SU-DHL-6 (cell line): ENCODE results near the gene PIK3CA.

Experiments used
- EZH2phosphoT487 ChIP-seq: fragments of 200-600 bp; sonication (generic), shearing (Covaris generic); conservative IDR thresholded peaks from 2 replicates; pipeline ENCODE4 v1.6.1; 2018; ENCODE audit warnings: mild to moderate bottlenecking, antibody characterized with exemption, low read length, moderate library complexity, mixed read lengths
- TF ChIP-seq, protein P1 (sequence below): fragments of 200-600 bp; sonication (generic); IDR thresholded peaks from one replicate; pipeline ENCODE4 v1.5.1; 2017; ENCODE audit warnings: antibody characterized with exemption, mild to moderate bottlenecking, low read length, moderate library complexity; ENCODE audit not compliant: insufficient read depth, poor library complexity, severe bottlenecking

DNA sequence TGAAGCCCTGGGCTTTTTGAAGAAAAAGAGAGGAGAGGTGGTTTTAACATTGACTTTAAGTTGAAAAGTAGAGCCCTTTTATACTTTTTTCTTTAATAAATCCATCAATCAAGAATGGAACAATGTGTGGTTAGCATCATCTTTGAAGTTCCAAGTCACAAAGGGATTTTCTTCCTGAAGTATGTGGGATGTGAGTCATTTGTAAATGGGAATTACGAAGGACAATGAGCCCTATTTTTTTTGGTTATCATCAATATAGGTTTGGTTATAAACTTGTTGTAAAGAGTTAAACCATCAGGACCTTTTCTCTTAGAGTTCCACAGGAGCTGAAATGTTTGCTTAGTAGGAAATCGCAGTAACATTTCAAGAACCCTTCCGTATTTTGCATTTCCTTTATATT is 38.3 kb downstream of the PIK3CA start:
- TF ChIP-seq, protein P1, sequence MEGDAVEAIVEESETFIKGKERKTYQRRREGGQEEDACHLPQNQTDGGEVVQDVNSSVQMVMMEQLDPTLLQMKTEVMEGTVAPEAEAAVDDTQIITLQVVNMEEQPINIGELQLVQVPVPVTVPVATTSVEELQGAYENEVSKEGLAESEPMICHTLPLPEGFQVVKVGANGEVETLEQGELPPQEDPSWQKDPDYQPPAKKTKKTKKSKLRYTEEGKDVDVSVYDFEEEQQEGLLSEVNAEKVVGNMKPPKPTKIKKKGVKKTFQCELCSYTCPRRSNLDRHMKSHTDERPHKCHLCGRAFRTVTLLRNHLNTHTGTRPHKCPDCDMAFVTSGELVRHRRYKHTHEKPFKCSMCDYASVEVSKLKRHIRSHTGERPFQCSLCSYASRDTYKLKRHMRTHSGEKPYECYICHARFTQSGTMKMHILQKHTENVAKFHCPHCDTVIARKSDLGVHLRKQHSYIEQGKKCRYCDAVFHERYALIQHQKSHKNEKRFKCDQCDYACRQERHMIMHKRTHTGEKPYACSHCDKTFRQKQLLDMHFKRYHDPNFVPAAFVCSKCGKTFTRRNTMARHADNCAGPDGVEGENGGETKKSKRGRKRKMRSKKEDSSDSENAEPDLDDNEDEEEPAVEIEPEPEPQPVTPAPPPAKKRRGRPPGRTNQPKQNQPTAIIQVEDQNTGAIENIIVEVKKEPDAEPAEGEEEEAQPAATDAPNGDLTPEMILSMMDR = no peak
- TF ChIP-seq EZH2phosphoT487 = no peak
